Measurements from ENCODE around the gene ABCC11. TPM values are rescaled to one million over a fixed set of nuclear protein-coding genes. Genes with fewer than 3 reads are reported as not detected.

The ABCC11 gene
- total RNA-seq (under 1 TPM in 6 of 10 donors, not detected in 4; 0.17 to 0.61 (median 0.26) TPM), polyA plus RNA-seq (under 1 TPM in 1 of 2 donors, not detected in 1; 0.01 TPM)
- long read RNA-seq, donor 1: 0 reads
- long read RNA-seq, donor 2, partial matches to known transcripts: 1 of 1 reads
- long read RNA-seq, donor 2, other reads (novel, unspliced or antisense): 0 of 1 reads
- long read RNA-seq, donor 3, partial matches to known transcripts: 0 of 1 reads
- long read RNA-seq, donor 3, other reads (novel, unspliced or antisense): 0 of 1 reads

DNA sequence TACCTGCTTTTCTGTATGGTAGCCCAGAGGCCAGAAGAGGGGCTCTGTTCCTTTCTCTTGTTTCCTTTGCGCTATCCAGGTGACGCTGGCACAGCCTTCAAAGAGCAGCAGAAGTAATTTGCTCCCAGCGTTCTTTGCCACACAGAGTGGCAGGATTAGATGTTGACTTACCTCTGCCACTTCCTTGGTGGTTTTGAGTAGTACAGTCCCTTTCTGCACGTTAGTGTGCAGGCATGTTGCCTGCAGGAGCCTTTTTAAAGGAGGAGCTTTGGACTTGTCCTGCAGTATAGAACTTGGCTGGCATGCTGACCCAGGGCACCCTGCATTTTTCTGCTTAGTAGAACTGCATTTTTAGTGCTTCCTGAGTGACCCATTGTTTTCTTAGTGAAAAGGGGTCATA is at the start of gene ABCC11:
Gene ABCC11 (minus strand): TSS at position 229 of the 400 bp plus-strand sequence. CDS start 15,618 bp downstream, outside the sequence.
- intact Hi-C loops (cut with DNase I): loop anchor here in 4 of 10 donors (2.0 to 10.0 kb wide), 4 partner anchors 19 to 377 kb away; partner anchors contain the start of gene SIAH1 (in 1 of the 4)
- Histone ChIP-seq H3K4me1 (peaks cover 3 to 59% (median 40%) of the 10 kb centered on the region in 9 donors), H3K27ac (no peak within 1 kb of the TSS), H3K4me3 (peak within 1 kb of the TSS in 2 of 10 donors; percentile 63 to 77), H3K36me3 (peaks cover 0 to 6% (median 3%) of the 10 kb centered on the region in 9 donors), H3K9me3 (no peaks in the 10 kb centered on the region), H3K27me3 (no peaks in the 10 kb centered on the region)
- ATAC-seq (no peak), DNase-seq (no peak)
- WGBS, 2 donors: 40 to 47% methylated on average over 4 of the region's 4 CpGs
- TF ChIP-seq, protein P1, sequence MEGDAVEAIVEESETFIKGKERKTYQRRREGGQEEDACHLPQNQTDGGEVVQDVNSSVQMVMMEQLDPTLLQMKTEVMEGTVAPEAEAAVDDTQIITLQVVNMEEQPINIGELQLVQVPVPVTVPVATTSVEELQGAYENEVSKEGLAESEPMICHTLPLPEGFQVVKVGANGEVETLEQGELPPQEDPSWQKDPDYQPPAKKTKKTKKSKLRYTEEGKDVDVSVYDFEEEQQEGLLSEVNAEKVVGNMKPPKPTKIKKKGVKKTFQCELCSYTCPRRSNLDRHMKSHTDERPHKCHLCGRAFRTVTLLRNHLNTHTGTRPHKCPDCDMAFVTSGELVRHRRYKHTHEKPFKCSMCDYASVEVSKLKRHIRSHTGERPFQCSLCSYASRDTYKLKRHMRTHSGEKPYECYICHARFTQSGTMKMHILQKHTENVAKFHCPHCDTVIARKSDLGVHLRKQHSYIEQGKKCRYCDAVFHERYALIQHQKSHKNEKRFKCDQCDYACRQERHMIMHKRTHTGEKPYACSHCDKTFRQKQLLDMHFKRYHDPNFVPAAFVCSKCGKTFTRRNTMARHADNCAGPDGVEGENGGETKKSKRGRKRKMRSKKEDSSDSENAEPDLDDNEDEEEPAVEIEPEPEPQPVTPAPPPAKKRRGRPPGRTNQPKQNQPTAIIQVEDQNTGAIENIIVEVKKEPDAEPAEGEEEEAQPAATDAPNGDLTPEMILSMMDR (IDR thresholded peaks at IDR 0.05): no peak

DNA sequence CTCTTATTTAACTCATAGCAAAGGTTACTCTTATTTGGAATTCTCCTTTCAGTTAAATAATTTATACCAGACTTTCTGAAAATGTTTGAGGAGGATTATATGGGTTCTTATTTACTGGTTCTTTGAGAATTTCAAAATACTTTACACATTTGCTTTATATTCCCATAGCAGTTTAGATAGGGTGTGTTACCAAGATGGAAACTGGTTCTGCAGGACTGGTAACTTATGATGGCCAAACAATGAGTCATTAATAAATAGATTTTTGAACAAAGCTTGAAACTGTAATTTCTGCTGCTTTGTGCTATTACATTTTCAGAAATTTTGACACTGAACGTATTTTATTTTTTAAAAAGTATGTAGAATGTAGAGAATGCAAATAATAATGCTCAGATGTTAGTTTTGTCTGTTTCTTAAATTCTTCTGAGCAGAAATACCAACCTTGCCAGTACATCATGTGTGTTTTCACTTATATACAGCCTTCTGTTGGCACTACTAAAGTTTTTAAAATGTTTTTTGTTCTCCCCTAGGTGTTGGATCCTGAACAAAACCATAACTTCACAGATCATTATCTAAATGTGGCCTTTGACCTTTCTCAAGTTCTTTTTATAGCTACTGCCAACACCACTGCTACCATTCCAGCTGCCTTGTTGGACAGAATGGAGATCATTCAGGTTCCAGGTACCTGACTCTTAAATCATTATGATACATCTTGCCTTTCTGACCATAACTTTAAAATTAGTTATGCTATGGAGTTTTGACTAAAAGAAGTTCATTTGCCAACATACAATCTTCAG is 48.3 kb upstream of the ABCC11 start:
- H3K27me3 ChIP-seq: no peaks in the 10 kb centered on the region
- no peak overlapping the region for H3K4me3 ChIP-seq
- peaks cover 0 to 17% (median 0%) of the 10 kb centered on the region in 9 donors for H3K4me1 ChIP-seq
- 95 to 96% methylated on average over 1 of the region's 1 CpG for WGBS, 2 donors
- DNase-seq (no peak), ATAC-seq (no peak)
- no peak overlapping the region for H3K27ac ChIP-seq
- intact Hi-C loops (cut with DNase I): no loop called here
- H3K9me3 ChIP-seq: no peaks in the 10 kb centered on the region
- peaks cover 0 to 94% (median 17%) of the 10 kb centered on the region in 9 donors for H3K36me3 ChIP-seq
- TF ChIP-seq, protein P1 (IDR thresholded peaks at IDR 0.05): no peak

DNA sequence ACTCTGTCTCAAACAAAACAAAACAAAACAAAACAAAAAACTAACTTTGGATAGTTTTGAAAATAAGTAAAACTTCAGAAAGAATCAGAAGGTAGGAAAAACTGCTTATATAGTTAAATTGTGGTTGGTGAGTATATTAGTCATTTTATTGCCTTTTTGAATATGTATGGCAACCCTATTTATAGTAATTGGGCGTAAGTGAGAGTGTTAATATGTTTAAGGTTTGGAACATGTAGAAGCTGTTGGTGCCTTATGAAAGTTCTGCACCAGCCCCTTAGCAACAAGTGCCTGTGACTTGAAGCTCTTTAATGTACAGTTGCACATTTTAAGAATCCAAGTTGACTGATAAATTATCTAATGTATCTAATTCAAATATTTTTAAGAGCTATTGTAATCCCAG is 47.4 kb upstream of the ABCC11 start:
- intact Hi-C loops (cut with DNase I): no loop called here
- no peak for ATAC-seq
- H3K36me3 ChIP-seq: peaks cover 0 to 94% (median 17%) of the 10 kb centered on the region in 9 donors

DNA sequence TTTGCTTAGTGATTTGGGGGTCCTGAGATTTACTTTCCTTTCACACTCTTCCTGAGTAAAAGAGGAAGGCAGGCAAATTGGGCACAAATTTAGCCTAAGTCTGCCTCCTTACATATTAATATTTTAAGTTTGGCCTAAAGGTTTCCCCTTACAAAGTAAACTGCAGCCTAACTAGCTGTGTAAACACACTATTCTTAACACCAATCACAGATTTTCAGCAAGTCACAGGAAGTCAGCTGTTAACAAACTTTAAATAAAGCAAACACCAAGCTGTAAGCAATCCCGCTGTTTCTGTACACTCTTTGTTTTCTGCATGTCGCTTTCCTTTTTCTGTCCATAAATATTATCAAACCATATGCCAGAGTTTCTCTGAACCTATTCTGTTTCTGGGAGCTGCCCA is 45.1 kb upstream of the ABCC11 start:
- TF ChIP-seq, protein P1 (IDR thresholded peaks at IDR 0.05): no peak
- H3K4me3 ChIP-seq: no peak overlapping the region
- ATAC-seq: no peak
- DNase-seq: no peak
- no peaks in the 10 kb centered on the region for H3K27me3 ChIP-seq
- peaks cover 0 to 95% (median 14%) of the 10 kb centered on the region in 9 donors for H3K36me3 ChIP-seq
- 66 to 68% methylated on average over 2 of the region's 2 CpGs for WGBS, 2 donors
- H3K9me3 ChIP-seq: peaks cover 0 to 4% (median 2%) of the 10 kb centered on the region in 11 donors
- H3K27ac ChIP-seq: peak overlapping the region in 1 of 10 donors; percentile 7
- peaks cover 0 to 17% (median 0%) of the 10 kb centered on the region in 9 donors for H3K4me1 ChIP-seq
- intact Hi-C loops (cut with DNase I): no loop called here

More for the DNA sequence above, 47.4 kb upstream of the ABCC11 start:
- 96% methylated on average over 1 of the region's 1 CpG for WGBS, 2 donors
- no peak for DNase-seq
- H3K4me1 ChIP-seq: peaks cover 0 to 17% (median 0%) of the 10 kb centered on the region in 9 donors
- TF ChIP-seq, protein P1 (IDR thresholded peaks at IDR 0.05): no peak
- H3K9me3 ChIP-seq: no peaks in the 10 kb centered on the region
- H3K27me3 ChIP-seq: no peaks in the 10 kb centered on the region
- H3K27ac ChIP-seq: no peak overlapping the region
- no peak overlapping the region for H3K4me3 ChIP-seq
